Panc1 (cell line): Measurements from ENCODE around the gene ZNF273.

ENCODE experiments used
- POLR2AphosphoS5 ChIP-seq: IDR thresholded peaks from 2 replicates; pipeline ENCODE4 v1.6.1; 2012; ENCODE audit warnings: mild to moderate bottlenecking, low read depth, low read length, moderate library complexity
- SIN3A ChIP-seq: IDR thresholded peaks from 2 replicates; pipeline ENCODE4 v1.6.1; 2012; ENCODE audit warnings: low read depth, mild to moderate bottlenecking, low read length, moderate library complexity, borderline replicate concordance; ENCODE audit not compliant: insufficient read depth
- TCF7L2 ChIP-seq: IDR thresholded peaks from 2 replicates; pipeline ENCODE4 v1.6.1; 2011; ENCODE audit warnings: mild to moderate bottlenecking, low read depth, low read length, inconsistent platforms
- TF ChIP-seq, protein P1 (sequence below): fragments of 450-650 bp; IDR thresholded peaks from 2 replicates; pipeline ENCODE4 v1.5.1; 2017; ENCODE audit warnings: mild to moderate bottlenecking
- TF ChIP-seq, protein P2 (sequence below), 2 experiments: IDR thresholded peaks; 2 replicates each; pipeline ENCODE4 v1.6.1; 2011 to 2012; ENCODE audit warnings: low read depth in 2 of 2, control low read depth in 1 of 2, low read length in 1 of 2, mild to moderate bottlenecking in 1 of 2, moderate library complexity in 1 of 2; ENCODE audit not compliant: insufficient read depth in 1 of 2

DNA sequence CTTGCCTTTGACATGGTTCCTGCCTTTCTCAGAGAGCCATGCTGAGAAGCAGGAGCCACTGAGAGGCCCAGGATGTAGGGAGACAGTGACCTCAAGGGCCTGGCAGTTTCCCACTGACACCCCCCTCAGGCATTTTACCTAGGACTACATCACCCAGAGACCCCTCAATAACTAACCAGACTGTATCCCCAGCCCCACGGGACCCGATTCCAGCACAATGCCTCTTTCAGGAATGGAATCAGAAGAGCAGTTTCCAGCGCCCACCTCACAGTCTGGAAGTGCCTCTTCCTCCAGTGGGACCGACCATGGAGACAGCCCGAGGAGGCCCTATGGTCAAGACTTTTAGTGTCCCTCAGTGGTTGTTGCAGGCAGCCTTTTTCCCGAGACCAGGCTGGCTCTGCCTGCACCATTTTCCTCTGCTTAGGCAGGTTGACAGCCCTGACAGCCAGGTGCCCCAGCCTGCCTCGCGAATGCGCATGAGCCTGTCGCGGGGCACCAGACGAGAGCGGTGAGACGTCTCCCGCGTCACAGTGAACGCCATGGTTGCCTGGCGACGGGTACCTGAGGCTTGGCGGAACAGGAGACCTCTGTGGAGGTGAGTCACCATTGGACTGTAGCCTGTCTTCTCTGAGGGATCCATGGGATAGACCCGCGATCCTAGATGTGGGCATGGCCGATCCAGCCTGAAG, 28.4 kb upstream of the ZNF273 start:
- TF ChIP-seq, protein P1, sequence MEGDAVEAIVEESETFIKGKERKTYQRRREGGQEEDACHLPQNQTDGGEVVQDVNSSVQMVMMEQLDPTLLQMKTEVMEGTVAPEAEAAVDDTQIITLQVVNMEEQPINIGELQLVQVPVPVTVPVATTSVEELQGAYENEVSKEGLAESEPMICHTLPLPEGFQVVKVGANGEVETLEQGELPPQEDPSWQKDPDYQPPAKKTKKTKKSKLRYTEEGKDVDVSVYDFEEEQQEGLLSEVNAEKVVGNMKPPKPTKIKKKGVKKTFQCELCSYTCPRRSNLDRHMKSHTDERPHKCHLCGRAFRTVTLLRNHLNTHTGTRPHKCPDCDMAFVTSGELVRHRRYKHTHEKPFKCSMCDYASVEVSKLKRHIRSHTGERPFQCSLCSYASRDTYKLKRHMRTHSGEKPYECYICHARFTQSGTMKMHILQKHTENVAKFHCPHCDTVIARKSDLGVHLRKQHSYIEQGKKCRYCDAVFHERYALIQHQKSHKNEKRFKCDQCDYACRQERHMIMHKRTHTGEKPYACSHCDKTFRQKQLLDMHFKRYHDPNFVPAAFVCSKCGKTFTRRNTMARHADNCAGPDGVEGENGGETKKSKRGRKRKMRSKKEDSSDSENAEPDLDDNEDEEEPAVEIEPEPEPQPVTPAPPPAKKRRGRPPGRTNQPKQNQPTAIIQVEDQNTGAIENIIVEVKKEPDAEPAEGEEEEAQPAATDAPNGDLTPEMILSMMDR: no peak
- TF ChIP-seq TCF7L2 (no peak), POLR2AphosphoS5 (no peak), SIN3A (no peak)
- TF ChIP-seq, protein P2, sequence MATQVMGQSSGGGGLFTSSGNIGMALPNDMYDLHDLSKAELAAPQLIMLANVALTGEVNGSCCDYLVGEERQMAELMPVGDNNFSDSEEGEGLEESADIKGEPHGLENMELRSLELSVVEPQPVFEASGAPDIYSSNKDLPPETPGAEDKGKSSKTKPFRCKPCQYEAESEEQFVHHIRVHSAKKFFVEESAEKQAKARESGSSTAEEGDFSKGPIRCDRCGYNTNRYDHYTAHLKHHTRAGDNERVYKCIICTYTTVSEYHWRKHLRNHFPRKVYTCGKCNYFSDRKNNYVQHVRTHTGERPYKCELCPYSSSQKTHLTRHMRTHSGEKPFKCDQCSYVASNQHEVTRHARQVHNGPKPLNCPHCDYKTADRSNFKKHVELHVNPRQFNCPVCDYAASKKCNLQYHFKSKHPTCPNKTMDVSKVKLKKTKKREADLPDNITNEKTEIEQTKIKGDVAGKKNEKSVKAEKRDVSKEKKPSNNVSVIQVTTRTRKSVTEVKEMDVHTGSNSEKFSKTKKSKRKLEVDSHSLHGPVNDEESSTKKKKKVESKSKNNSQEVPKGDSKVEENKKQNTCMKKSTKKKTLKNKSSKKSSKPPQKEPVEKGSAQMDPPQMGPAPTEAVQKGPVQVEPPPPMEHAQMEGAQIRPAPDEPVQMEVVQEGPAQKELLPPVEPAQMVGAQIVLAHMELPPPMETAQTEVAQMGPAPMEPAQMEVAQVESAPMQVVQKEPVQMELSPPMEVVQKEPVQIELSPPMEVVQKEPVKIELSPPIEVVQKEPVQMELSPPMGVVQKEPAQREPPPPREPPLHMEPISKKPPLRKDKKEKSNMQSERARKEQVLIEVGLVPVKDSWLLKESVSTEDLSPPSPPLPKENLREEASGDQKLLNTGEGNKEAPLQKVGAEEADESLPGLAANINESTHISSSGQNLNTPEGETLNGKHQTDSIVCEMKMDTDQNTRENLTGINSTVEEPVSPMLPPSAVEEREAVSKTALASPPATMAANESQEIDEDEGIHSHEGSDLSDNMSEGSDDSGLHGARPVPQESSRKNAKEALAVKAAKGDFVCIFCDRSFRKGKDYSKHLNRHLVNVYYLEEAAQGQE (IDR thresholded peaks at IDR 0.05; ENCODE audit: insufficient read depth in 1 of 2, low read depth in 2 of 2, low read length in 1 of 2): no peak
